Activated CD8-positive, alpha-beta memory T cell treated with anti-CD3 and anti-CD28 coated beads, Interleukin-2, amount 50 U/mL, for 4 hours (primary cell): ENCODE measurements around the gene SMU1.

Experiments used
- DNase-seq: peaks from one replicate; pipeline ENCODE4 v3.0.0-alpha.2; 2020

Gene SMU1

DNA sequence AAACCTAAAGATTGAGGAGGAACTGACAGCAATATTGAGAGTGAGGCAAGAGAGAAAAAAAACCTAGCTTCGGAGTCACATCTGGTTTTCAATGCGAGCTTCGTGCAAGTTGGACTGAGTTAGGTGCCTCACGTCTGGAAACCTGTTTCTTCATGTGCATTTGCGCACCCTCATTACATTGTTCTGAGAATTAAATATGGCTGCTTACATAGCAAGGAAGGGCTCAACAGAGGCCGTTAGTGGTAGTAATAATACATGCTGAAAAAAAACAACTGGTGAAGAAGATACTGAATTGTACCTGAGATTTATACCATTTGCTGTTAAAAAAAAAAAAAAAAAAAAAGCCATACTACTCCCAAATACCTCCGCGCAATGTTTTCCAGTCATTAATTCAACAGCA lies 32.8 kb downstream of the SMU1 start:
- DNase-seq, result no peak

DNA sequence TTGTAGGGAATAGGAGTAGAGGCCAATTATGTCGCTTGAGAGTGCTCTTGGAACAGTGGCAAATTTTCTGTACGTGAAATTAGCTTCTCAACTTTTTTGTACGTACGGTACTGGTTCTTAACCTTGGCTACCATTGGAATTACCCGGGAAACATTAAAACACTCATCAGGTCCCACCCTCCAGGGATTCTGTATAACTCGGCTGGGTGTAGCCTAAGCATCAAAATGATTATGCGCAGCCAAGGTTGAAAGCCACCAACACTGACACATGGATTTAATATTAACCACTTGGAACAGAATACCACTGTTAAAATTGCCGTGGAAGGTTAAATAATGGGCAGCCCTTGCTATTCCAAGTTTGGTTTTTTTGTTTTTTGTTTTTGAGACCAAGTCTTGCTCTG lies 34.0 kb downstream of the SMU1 start:
- DNase-seq, result no peak

DNA sequence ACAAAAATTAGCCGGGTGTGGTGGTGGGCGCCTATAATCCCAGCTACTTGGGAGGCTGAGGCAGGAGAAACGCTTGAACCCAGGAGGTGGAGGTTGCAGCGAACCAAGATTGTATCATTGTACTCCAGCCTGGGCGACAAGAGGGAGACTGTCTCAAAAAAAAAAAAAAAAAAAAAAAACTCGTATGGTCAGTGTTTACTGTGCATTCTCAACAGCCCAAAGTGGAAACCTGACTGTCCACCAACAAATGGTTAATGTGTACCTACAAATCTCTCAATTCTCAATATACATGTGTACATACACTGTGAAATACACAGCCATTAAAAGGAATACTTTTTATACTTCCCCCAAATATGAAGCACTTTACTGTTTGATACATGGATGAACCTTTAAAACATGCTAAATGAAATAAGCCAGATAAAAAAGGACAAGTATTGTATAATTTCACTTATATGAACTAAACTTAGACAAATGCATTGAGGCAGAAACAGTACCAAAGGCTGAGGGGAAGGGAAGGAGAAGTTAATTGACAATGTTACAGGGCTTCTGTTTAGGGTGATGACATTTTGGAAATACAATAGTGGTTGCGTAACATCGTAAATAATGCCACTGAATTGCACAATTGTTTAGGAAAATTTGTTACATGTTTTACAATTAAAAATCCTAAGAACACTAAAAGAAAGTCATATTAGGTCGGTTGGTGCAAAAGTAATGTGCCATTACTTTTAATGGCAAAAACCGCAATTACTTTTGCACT lies 34.9 kb downstream of the SMU1 start:
- no peak for DNase-seq

DNA sequence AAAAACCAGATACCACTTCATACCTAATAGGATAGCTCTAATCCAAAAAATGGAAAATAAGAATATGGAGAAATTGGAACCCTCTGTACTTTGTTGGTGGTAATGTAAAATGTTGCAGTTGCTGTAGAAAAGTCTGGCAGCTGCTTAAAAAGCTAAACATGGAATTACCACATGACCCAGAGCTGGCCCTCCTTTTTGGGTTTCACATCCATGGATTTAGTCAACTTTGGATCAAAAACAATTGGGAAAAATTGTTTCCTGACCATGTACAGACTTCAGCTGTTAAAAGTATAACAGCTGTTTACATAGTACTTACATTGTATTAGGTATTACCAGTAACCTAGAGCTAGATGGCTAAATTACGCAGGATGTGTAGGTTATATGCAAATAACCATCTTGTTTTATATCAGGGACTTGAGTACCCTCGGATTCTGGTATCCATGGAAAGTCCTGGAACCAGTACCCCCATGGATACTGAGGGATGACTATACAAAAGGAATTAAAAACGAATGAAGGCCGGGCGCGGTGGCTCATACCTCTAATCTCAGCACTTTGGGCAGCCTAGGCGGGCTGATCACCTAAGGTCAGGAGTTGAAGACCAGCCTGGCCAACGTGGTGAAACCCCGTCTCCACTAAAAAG lies 35.6 kb downstream of the SMU1 start:
- no peak for DNase-seq

DNA sequence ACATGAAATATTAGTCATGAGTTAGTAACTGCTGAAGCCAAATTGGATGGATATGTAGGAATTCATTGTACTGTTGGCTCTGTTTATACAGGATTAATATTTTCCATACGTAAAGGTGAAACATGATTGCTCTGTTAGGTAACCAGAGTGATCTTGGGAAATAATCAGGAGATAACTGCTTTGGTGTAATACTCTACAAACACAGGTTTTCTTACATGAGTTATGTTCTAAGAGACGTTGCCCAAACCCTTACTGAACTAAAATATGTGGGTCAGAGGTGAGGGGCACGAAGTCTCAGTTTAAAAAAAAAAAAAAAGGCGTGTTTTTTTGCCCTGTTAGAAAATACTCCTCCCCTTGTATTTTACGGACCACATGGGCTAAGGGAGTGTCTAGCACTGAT lies 43.6 kb downstream of the SMU1 start:
- DNase-seq, result no peak

DNA sequence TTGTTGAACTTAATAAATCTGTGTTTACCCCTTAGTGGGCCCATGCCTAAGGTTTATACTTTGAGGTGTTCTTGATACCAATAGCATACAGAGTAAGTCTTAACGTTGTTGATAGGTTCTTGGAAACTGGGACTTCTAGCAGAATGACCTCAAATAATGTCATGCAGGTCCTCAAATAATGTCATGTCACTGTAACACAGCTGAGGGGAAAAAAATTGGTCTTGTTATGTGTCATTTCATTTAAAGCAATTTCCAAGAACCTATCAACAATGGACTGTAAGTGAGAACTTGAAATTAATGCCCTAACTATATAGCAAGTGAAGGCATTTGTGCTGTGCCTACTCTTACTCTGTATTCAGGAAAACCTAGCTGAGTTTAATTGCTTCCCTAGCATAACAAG lies 44.2 kb downstream of the SMU1 start:
- no peak for DNase-seq

DNA sequence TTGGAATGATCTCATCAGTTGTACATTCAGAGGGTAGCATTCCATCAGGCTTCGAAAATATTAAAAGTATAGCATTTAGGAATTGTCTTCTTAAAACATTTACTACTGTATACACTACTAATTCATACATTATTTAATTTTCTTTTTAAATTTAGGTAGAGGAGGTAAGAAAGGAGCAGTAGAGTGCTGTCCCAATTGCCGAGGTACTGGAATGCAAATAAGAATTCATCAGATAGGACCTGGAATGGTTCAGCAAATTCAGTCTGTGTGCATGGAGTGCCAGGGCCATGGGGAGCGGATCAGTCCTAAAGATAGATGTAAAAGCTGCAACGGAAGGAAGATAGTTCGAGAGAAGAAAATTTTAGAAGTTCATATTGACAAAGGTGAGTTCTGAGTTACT lies 46.2 kb downstream of the SMU1 start:
- no peak for DNase-seq

DNA sequence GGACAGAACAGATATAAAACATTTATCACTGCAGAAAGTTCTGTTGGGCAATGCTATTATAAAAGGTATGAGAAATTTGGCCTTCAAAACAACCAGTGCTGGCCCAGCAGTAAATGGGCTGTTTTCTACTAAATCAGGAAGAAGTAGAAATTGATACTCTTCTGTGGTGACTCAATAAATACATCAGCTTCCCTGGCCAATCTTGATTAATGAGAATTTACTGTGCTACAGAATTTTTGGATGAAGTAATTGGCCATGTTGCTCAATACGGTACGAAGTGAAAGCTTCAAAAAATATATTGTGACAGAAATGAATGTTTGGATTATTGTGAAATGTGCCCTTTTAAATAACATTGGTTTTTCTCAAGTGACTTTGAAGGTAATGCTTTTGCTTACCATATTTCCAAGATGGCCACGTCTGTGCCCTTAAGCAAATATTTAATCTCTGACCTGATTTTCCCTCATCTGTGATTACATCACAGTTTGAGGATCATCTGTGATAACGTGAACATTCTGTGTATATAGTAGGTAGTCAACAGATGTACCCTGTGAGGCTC lies 47.2 kb downstream of the SMU1 start:
- no peak for DNase-seq

DNA sequence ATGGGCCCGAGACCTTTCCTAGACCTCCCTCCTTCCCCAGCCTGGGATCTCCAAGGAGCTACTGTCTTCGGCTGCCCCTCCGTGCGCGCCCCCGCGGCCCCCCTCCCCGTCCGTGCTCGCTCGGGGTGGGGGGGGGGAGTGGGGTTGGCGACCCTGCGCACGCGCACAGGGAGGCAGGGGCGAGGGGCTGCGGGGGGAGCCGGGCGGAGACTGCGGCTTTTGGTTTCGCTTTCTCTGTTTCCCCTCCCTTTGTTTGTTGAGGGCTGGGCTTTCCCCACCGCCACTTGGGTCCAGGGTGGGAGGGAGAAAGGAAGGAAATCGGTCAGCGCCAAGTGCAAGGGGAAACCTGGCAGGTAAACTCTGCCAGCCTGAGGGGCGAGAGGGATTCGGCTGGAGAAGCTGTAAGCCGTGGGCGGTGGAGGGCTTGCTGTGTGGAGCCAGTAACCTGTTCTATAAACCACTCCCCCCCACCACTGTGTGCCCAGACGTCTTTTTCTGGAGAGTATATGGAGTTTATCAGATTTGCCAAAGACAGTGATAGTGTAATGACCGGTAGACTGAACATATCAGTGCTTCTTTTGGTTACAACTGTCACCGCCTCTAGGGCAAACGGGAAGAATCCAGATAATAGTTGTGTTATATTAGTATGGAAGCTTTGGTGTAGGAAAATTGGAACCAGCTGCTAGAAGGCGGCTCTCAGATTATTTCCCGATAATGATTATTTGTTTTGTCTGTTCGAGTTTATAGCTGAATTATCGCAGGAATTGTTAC lies 50.7 kb downstream of the SMU1 start:
- peak; percentile 76 for DNase-seq

DNA sequence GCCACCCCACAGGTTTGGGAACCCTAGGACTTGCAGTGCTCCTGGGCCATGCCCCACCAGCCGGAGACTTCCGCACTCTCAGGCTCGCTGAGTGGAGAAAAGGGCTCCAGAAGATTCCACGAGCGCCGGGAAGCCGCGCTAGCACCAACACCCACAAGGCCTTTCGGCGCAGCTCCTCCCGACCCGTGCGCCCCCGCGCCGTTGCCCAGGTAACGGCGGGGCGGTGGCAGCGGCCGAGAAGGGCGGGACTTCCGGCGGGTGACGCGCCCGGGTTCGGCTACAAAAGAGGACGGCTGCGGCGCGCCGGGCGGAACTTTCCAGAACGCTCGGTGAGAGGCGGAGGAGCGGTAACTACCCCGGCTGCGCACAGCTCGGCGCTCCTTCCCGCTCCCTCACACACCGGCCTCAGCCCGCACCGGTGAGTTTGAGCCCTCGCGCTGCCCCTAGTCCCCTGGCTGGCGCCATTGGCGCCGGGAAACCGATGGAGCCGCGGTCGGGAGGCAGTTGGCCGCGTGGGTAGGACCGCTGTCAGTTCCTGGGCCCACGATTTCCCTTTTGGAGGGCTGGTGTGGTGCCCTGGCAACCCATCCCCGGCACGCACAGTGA lies 51.4 kb downstream of the SMU1 start, which contains the start of gene DNAJA1:
TSS of gene DNAJA1 (plus strand) at position 308 of the 606 bp plus-strand sequence. CDS start 1,212 bp downstream, outside the sequence.
- peak; percentile 96 for DNase-seq

DNA sequence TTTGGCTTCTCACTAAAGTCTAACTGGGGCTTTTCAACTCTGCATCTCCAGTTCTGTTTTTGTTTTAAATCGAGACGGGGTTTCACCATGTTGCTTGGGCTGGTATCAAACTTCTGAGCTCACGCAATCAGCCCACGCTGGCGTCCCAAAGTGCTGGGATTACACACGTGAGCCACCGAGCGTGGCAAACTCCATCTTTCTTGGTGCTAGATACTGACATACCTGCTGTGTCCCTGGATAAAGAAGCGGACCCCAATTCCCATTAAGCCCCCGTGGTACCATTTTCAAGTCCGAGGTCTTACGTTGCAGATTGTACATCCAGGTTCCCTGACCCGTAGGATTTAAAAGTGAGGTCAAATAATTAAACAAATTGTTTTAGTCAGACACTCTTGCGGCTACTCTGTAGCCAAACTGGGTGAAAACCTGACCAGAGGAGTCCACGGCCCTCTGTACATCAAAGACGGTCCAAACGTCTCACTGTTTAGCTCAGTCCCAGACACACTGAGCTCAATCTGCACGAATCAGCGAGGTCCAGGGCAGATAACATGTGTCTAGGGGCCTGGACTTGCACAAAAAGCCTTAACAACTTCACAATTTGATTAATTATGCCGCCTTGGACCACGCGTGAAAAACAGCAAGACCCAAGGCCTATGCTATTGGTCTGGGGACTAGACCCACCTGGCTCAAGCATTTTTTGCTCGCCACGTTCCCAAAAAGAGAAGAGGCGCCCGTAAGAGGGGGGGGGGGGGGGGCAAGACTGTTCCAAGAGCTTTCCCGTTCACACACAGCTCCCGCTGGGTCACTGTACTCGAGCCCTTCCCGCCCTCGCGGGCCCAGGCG lies 52.1 kb downstream of the SMU1 start:
- DNase-seq, result no peak

DNA sequence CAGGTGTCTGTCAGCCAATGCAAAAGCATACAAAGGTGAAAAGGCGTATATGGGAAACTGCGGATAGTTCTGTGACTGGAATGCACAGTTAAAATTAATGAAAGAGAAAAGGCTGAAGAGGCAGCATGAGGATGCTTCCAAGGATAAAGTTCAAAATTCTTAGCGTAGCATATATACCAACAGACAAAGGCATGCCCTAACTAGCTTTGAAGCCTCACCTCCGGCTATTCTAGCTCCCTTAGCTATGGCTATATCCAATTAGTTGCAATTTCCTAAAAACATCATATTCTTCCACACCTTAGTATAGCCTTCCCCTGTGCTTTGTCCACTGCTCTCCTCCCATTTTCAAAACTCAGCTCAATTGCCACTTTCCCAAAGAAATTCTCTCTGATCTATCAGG lies 52.8 kb downstream of the SMU1 start:
- DNase-seq, result no peak

DNA sequence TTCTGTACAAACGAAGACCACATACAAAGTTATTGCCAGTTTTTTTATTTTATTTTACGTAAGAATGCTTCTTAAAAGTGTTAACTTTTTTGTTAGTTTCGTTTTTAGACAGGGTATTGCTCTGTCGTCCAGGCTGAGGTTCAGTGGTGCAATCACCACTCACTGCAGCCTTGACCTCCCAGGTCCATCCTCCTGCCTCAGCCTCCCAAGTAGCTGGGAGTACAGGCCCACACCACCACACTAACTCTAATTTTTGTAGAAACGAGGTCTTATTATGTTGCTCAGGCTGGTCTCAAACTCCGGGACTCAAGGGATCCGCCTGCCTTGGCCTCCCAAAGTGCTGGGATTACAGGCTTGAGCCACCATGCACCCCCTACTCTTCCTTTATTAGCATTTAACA lies 53.7 kb downstream of the SMU1 start:
- DNase-seq, result no peak

DNA sequence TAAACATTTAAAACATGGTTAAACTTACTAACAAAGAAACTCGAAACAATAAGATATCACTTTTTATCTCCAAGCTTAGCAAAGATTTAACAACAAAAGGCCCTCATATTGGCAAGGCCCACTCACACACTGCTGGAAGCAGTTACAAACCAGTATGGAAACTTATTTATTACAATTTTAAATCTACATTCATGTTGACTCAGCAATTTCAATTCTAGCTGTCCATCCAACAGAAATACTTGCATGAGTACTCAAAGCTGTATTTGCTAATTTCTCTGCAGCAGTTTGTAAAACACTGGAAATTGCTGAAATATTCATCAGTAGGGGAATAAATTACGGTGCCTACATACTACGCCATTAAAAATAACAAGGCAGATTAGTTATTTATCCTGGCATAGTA lies 54.2 kb downstream of the SMU1 start:
- no peak for DNase-seq

DNA sequence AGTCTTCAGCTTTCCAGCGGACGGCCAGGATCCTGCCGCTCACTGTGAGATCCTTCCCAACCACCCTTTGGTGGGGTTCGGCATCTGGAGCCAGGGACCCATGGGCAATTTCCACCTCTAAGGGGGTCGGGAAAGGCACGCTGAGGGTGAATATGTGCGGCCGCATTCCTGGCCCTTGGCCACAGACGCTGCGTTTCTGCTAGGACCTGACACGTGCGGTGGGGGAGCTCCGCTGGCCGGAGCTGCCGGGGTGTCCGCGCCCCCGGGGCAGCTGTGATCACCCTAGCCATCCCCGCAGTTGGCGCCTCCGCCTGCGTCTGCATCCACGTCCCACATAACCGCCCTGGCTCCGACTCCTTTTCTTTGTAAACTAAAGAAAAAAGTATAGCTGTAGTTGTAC lies 56.7 kb downstream of the SMU1 start:
- no peak for DNase-seq

DNA sequence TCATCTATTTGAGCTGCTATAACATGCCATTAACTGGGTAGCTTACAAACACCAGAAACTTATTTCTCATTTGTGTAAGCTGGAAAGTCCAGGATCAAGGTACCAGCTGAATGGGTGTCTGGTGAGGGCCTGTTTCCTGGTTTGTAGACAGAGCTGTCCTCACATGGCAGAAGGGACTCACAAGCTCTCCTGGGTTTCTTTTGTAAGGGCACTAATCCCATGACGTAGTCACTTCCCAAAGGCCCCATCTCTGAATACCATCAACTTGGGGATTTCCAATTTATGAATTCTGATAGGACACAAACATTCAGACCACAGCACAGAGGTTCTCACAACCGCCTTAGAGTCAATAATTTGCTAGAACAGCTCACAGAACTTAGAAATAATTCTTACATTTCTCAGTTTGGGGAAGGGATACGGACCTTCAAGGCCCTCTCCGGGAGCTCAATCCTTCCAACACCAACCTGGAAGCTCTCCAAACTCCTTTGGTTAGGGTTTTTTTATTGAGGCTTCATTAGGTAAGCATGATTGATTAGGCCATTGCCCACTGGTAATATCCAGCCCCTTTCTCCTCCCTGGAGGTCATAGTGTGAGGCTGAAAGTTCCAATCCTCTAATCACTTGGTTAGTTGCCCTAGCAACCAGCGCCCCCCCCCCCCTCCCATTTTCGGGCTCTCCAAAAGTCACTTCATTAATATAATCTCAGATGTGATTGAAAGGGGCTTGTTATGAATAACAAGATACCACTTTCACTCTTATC lies 59.0 kb downstream of the SMU1 start:
- DNase-seq, result no peak

DNA sequence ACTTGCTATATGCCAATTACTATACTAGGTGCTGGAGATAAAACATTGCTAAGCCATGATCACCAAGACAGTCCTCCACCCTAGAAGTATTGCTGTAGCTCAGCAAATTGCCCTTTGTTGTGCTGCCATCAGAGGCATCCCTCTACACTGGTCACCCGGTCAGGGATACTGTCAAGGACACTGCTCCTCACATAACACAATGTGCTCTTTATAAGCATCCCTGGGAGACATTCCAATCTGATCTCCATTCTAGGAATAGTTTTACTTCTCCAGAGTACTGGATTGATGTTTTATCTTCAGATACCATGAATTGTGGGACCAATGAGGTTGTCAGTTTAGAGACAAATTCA lies 61.8 kb downstream of the SMU1 start:
- DNase-seq, result no peak

DNA sequence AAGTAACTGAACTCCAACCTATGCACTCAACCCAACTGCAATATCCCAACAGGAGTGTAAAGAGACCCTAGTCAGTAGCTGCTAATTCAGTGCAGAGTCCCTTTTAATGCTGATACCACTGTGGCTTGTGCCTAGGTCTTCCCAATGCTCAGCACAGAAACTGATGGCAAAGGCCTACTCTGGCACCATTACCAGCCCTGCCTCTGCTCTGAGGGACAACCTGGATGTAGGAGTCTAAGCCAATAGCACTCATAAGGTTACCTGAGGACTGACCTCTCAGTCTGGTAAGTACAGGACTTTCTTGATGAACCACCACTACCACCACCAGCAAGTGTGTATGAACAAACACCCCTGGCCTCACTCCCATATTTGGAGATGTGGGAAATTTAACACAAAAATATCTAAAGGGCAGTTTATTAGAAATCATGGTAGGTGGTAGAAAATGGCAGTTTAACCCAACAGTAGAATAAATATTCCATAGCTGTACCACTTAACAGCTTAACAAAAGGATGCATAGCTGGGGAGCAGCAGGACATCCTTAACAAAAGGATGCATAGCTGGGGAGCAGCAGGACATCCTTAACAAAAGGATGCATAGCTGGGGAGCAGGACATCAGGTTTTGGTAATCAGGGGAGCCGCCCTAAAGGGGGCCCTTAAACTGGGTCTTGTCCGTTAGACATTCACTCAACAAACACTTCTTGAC lies 62.4 kb downstream of the SMU1 start:
- DNase-seq, result no peak

DNA sequence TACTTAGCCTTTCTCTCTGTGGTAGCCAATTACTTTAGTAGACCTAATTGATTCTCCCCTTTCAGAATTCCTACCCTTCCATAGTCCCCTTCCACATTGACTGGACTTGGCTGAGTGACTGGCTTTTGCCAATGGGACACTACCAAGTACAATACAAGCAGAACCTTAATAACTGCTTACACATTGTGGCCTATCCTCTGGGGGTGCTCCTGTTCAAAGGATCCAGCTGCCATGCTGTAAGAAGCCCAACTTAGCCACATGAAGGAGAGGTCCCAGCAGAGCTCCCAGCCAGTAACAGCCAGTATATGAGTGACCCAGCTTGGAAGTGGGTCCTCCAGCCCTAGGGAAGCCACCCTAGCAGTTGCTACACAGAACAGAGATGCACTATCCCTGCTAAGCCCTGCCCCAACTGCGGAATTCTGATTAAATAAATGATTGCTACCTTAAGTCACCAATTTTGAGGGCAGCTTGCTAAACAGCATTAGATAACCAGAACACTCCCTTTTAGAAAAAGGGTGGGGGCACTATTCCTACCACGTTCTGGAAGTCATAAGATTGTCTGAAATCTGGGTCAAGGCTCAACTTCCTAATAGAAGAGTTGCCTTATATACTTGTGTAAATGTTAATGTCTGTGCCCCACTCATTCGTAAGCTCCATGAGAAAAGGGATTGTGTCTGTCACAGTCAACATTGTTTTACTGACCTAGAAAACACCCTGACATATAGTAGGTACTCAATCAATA lies 64.0 kb downstream of the SMU1 start:
- DNase-seq, result no peak

DNA sequence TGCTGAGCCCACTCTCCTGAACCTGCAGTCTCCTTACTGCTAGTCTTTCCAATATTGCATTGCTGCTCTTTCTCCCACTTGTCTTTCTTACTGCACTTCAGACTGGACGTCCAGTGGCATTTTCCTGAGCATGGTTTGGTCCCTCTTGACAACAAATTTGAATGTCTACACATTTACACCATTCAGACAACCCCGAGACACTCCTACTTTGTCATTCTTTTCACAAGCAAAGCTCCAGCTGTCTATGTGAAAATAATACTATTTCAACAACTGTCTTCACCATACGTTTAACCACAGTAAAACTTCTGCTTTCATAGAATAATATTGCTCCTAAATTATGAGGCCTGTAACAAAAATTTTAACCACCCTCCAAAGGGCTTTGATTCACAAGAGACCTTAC lies 64.6 kb downstream of the SMU1 start:
- no peak for DNase-seq
